WI38 (cell line): ENCODE data around the gene PPP3CA.

ENCODE experiments used
- H3K4me3 ChIP-seq: 2 replicates; pipeline ENCODE4 v1.5.1; 2011; ENCODE audit warnings: low read depth, mild to moderate bottlenecking, control low read depth, low read length
- CTCF ChIP-seq: IDR thresholded peaks from 2 replicates; pipeline ENCODE4 v1.5.1; 2012; ENCODE audit warnings: low read depth, mild to moderate bottlenecking, control low read depth, low read length

Gene PPP3CA

GRCh38 chr4:100989401-100989800 is 357.9 kb downstream of the PPP3CA start:
- no peak for TF ChIP-seq CTCF

GRCh38 chr4:100988876-100989275 is 358.4 kb downstream of the PPP3CA start:
- H3K4me3 ChIP-seq = no peak overlapping the region
- TF ChIP-seq CTCF = no peak

More at GRCh38 chr4:100989401-100989800, 357.9 kb downstream of the PPP3CA start:
- no peak overlapping the region for H3K4me3 ChIP-seq

DNA sequence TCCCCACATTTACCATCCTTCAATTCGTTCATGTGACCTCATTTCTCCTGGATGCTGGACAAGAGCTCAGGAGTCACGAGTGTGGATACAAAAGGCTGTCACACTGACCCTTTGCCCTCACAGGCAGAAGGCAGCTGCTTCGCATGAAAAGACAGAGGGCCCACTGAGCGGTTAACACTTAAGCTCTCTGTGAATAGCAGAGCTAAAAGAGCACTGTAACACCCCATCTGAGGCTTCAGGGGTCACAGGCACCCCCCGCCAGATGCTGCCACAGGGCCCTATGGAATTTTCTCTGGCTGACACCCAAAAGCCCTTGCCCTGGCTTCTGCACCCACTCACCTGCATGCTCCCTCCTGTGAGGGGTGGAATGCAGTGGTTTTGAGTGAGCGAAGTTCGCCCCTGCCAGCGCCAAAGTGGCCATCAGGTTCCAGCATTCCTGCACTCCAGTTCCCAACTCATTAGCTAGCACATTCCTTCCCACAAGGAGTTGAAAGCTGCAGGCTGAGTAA is 360.9 kb downstream of the PPP3CA start:
- no peak for TF ChIP-seq CTCF

DNA sequence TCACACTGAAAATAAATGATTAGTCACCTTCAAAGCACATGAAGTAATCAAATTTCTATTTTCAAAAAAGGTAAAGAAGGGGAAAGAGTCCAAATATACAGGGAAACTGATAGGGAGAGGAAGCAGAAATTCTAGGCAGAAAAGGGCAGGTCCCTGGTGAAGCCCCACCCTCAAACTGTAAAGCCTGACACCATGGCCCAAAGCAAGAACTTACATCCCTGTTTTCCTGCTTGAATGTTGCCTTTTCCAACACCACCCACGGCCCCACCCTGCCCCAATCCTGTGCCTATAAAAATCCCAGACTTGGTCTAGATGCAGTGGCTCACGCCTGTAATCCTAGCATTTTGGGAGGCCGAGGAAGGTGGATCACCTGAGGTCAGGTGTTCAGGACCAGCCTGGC is 361.8 kb downstream of the PPP3CA start:
- TF ChIP-seq CTCF = no peak
- no peak overlapping the region for H3K4me3 ChIP-seq

More for the DNA sequence above, 360.9 kb downstream of the PPP3CA start:
- no peak overlapping the region for H3K4me3 ChIP-seq

DNA sequence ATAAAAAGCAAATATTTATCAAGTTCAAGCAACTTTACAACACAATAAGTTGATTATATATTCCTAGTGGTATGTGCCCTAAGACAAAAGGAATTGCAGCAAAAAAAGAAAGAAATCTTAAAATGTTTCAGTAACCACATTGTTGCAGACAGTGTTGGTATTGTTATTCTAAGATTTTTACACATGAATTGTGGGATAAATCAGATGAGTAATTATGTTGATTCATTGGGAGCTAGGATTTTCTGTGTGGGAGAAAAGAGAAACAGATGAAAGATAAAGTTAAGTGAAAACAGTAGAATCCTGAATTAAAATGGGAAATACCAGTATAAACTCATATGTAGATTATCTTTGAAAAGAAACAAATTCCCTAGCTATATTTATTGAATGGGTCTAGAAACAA is 362.4 kb downstream of the PPP3CA start:
- H3K4me3 ChIP-seq = no peak overlapping the region
- TF ChIP-seq CTCF = no peak

DNA sequence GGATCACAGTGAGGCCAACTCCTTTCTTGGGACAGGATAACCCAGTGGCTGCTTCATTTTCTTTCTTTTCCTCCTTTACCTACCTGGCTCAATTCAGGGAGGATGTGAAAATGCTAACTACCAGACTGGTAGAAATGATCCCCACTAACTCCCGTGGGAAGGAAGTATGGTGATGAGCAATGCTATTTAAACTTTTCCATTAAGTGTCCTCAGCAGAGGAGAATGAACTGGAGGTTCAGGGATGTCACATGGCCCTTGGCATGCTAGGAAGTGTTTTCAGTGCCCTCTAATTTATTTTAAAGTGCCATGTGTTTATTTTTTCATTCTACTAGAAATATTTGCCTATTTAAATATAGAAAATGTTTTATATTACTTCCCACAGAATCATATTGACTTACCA is 363.9 kb downstream of the PPP3CA start:
- no peak overlapping the region for H3K4me3 ChIP-seq

GRCh38 chr4:100982345-100982744 is 365.0 kb downstream of the PPP3CA start:
- no peak for TF ChIP-seq CTCF
- H3K4me3 ChIP-seq = no peak overlapping the region

More for the DNA sequence above, 363.9 kb downstream of the PPP3CA start:
- TF ChIP-seq CTCF = no peak
